Osteoblast (primary cell): ENCODE measurements around the gene KATNB1. TPM values are rescaled to one million over a fixed set of nuclear protein-coding genes. Genes with fewer than 3 reads are reported as not detected.
"Not testable (repeated sequence)": the region's sequence is repeated elsewhere in the genome, so short reads cannot be mapped to it uniquely, and the experiment has no call there.

Experiments used
- DNase-seq: peaks from one replicate; pipeline ENCODE4 v3.0.0; 2011; ENCODE audit warnings: low spot score, mixed read lengths; ENCODE audit not compliant: insufficient read length; ENCODE audit errors: missing footprints
- H2AFZ ChIP-seq: 2 replicates; pipeline ENCODE4 v1.6.0; 2011; ENCODE audit warnings: mild to moderate bottlenecking, low read length
- H3K27ac ChIP-seq: 2 replicates; pipeline ENCODE4 v1.5.1; 2011; ENCODE audit warnings: mild to moderate bottlenecking, low read depth, low read length, moderate library complexity
- H3K27me3 ChIP-seq: 2 replicates; pipeline ENCODE4 v1.6.0; 2012; ENCODE audit warnings: mild to moderate bottlenecking, control low read depth, inconsistent platforms, low read length, moderate library complexity; ENCODE audit not compliant: insufficient read depth
- H3K36me3 ChIP-seq: 2 replicates; pipeline ENCODE4 v1.5.1; 2011; ENCODE audit warnings: mild to moderate bottlenecking, low read length, control low read depth, moderate library complexity; ENCODE audit not compliant: insufficient read depth
- H3K4me1 ChIP-seq: 2 replicates; pipeline ENCODE4 v1.5.1; 2011; ENCODE audit warnings: mild to moderate bottlenecking, low read length, control low read depth, moderate library complexity; ENCODE audit not compliant: insufficient read depth
- H3K4me2 ChIP-seq: 2 replicates; pipeline ENCODE4 v1.6.0; 2011; ENCODE audit warnings: mild to moderate bottlenecking, low read length; ENCODE audit not compliant: insufficient read depth
- H3K4me3 ChIP-seq: fragments of 200-600 bp; sonication (generic); 3 replicates; pipeline ENCODE4 v1.5.1; 2012; ENCODE audit warnings: mild to moderate bottlenecking, low read length, inconsistent platforms; ENCODE audit not compliant: insufficient read depth
- H3K79me2 ChIP-seq: 2 replicates; pipeline ENCODE4 v1.6.0; 2012; ENCODE audit warnings: mild to moderate bottlenecking, low read length, control low read depth, inconsistent platforms; ENCODE audit not compliant: insufficient read depth
- H3K9me3 ChIP-seq: 2 replicates; pipeline ENCODE4 v1.5.1; 2011; ENCODE audit warnings: low read depth, low read length, control low read depth
- H4K20me1 ChIP-seq: 2 replicates; pipeline ENCODE4 v1.6.0; 2012; ENCODE audit warnings: mild to moderate bottlenecking, low read length, control low read depth; ENCODE audit not compliant: insufficient read depth
- total RNA-seq: library from RNA; depleted of rRNA; stranded (reverse); fragments of >200 nt; gene quantifications from 2 replicates; pipeline ENCODE4 v1.2.3, GENCODE V29; 2012
- TF ChIP-seq, protein P1 (sequence below): IDR thresholded peaks from 2 replicates; pipeline ENCODE4 v1.5.1; 2011; ENCODE audit warnings: mild to moderate bottlenecking, low read depth, low read length, moderate library complexity; ENCODE audit errors: extremely low read depth

Gene KATNB1
- total RNA-seq, 1 donor = 24.6 TPM

DNA sequence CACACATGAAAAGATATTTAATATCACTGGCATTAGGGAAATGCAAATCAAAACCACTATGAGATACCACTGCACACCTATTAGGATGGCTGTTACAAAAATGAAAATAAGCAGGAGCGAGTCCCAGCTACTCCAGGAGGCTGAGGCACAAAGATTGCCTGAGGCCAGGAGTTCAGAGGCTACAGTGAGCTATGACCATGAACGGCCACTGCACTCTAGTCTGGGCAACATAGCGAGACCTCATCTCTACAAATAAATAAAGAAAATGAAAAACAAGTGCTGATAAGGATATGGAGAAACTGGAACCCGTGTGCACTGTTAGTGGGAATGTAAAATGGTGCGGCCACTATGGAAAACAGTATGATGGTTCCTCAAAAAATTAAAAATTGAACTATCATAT lies 43.1 kb downstream of the KATNB1 start:
- DNase-seq = no peak
- H3K27me3 ChIP-seq = no peaks in the 10 kb centered on the region
- H3K27ac ChIP-seq = no peak overlapping the region
- peaks cover 16% of the 10 kb centered on the region for H3K36me3 ChIP-seq
- no peaks in the 10 kb centered on the region for H3K9me3 ChIP-seq
- no peak overlapping the region for H3K4me3 ChIP-seq
- TF ChIP-seq, protein P1, sequence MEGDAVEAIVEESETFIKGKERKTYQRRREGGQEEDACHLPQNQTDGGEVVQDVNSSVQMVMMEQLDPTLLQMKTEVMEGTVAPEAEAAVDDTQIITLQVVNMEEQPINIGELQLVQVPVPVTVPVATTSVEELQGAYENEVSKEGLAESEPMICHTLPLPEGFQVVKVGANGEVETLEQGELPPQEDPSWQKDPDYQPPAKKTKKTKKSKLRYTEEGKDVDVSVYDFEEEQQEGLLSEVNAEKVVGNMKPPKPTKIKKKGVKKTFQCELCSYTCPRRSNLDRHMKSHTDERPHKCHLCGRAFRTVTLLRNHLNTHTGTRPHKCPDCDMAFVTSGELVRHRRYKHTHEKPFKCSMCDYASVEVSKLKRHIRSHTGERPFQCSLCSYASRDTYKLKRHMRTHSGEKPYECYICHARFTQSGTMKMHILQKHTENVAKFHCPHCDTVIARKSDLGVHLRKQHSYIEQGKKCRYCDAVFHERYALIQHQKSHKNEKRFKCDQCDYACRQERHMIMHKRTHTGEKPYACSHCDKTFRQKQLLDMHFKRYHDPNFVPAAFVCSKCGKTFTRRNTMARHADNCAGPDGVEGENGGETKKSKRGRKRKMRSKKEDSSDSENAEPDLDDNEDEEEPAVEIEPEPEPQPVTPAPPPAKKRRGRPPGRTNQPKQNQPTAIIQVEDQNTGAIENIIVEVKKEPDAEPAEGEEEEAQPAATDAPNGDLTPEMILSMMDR = no peak
- peaks cover 14% of the 10 kb centered on the region for H3K79me2 ChIP-seq
- no peak overlapping the region for H3K4me2 ChIP-seq
- peaks cover 14% of the 10 kb centered on the region for H3K4me1 ChIP-seq
- H4K20me1 ChIP-seq = peaks cover 5% of the 10 kb centered on the region
- no peak overlapping the region for H2AFZ ChIP-seq

DNA sequence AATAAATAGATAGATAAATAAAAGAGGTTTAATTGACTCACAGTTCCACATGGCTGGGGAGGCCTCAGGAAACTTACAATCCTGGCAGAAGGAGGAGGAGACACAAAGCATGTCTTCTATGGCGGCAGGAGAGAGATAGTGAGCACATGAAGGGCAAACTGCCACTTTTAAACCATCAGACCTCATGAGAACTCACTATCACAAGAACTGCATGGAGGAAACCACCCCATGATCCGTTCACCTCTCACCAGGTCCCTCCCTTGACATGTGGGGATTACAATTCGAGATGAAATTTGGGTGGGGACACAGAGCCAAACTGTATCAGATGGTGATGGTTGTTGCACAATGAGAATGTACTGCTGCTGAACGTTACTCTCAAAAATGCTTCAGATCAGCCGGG lies 44.3 kb downstream of the KATNB1 start:
- H2AFZ ChIP-seq, H3K4me2 ChIP-seq, H3K4me3 ChIP-seq, H3K9me3 ChIP-seq, DNase-seq, H3K4me1 ChIP-seq, H3K27ac ChIP-seq, H3K27me3 ChIP-seq, H4K20me1 ChIP-seq: not testable (repeated sequence)
- Histone ChIP-seq H3K36me3 (peaks cover 23% of the 10 kb centered on the region), H3K79me2 (peaks cover 14% of the 10 kb centered on the region)

DNA sequence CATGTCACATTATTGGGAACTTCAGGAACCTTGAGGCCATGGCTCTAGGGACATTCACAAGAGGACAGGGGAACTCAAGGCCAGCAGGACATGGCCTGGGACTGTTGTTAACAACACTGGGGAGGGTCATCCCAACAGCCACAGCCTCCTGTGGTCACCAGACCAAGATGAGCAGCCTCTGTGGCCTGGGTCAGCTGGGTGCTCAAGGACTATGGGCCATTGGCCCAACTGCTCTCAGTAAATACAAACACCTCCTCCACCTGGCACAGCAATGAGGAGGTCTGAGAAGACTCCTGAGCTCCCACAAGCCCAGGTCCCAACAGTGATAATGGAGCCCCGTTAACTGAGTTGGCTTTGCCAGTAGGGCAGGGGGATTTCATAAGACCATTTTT lies 45.8 kb downstream of the KATNB1 start:
- peaks cover 2% of the 10 kb centered on the region for H4K20me1 ChIP-seq
- peaks cover 19% of the 10 kb centered on the region for H3K36me3 ChIP-seq
- H3K4me2 ChIP-seq = no peak overlapping the region
- H3K4me1 ChIP-seq = peaks cover 9% of the 10 kb centered on the region
- H3K79me2 ChIP-seq = peaks cover 14% of the 10 kb centered on the region
- H3K9me3 ChIP-seq = no peaks in the 10 kb centered on the region
- H3K4me3 ChIP-seq = no peak overlapping the region
- peak overlapping the region; percentile 43 for H3K27ac ChIP-seq
- H2AFZ ChIP-seq = no peak overlapping the region
- H3K27me3 ChIP-seq = no peaks in the 10 kb centered on the region
- no peak for DNase-seq
- TF ChIP-seq, protein P1 = no peak

DNA sequence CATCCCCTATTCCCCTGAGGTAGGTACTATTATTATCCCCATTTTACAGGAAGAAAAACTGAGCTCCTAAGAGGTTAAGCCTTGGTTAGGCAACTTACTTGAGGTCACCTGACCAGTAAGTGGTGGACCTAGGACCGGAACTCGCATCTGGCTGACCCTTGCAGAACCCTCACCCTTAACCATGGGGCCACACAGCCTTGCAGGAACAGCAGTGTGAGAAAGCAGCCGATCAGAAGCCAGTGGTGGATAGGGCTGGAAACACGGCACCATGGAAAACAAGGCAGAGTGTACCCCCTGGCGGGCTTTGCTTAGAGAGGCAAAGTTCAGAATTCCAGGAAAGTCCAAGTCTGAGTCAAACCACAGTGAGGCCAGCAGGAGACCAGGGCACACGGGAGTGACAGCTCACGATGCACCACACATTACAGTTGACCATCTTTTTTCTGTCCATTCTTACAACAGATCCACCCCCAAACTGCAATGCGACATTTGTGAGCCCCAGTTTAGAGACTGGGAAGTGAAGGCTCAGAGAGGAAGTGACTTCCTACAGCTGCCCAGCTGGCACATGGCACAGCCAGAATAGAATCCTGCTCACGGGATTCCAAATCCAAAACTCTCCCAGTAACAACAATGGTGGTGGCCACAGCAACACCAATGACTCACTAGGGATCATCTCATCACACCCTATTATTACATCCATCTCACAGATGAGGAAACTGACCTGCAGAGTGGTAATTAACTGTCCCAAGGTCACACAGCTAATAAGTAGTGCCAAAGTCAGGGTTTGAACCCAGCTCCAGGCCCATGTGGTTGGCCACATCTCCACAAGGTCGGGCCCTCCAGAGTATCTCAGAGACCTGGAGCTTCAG lies 46.4 kb downstream of the KATNB1 start:
- DNase-seq = peak; percentile 96
- Histone ChIP-seq H3K9me3 (no peaks in the 10 kb centered on the region), H2AFZ (no peak overlapping the region), H3K27ac (peak overlapping the region; percentile 43), H3K4me3 (no peak overlapping the region), H3K4me1 (peaks cover 9% of the 10 kb centered on the region), H3K36me3 (peaks cover 19% of the 10 kb centered on the region), H3K27me3 (no peaks in the 10 kb centered on the region), H3K79me2 (peaks cover 12% of the 10 kb centered on the region), H4K20me1 (peaks cover 2% of the 10 kb centered on the region), H3K4me2 (no peak overlapping the region)
- TF ChIP-seq, protein P1 = no peak

DNA sequence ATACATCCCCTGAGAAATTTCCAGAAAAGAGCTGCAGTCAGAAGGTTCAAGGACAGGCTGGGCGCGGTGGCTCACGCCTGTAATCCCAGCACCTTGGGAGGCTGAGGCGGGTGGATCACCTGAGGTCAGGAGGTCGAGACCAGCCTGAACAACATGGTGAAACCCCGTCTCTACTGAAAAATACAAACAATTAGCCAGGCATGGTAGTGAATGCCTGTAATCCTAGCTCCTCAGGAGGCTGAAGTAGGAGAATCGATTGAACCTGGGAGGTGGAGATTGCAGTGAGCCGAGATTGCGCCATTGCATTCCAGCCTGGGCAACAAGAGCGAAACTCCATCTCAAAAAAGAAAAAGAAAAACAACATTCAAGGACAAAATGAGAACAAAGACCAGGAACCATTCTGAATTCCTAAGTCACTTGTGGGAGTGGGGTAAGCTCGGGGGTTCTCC lies 47.1 kb downstream of the KATNB1 start:
- H2AFZ ChIP-seq, H3K9me3 ChIP-seq, H3K4me3 ChIP-seq, H3K4me1 ChIP-seq, H4K20me1 ChIP-seq, H3K27me3 ChIP-seq, DNase-seq, H3K4me2 ChIP-seq: not testable (repeated sequence)
- Histone ChIP-seq H3K79me2 (peaks cover 12% of the 10 kb centered on the region), H3K36me3 (peaks cover 23% of the 10 kb centered on the region), H3K27ac (peak overlapping the region; percentile 43)
